B cell (primary cell): ENCODE measurements around the gene KANTR. TPM values are rescaled to one million over a fixed set of nuclear protein-coding genes. Genes with fewer than 3 reads are reported as not detected.

Source experiments
- ATAC-seq: fragments of 200-7000 bp; cut with Tn5 transposase; one replicate; pipeline ENCODE4 v1.10.0; 2021; ENCODE audit warnings: low read depth, mild to moderate bottlenecking, moderate number of reproducible peaks, moderate library complexity
- CTCF ChIA-PET: fragments of 350-600 bp; sonication (Branson Sonifier 250); formaldehyde crosslinking; loops from one replicate; lab custom pipeline; 2021; ENCODE audit warnings: antibody characterized with exemption, inconsistent platforms; lab: Charles Lee
- POLR2A ChIA-PET: fragments of 350-600 bp; sonication (Branson Sonifier 250); formaldehyde crosslinking; loops from one replicate; lab custom pipeline; 2021; ENCODE audit warnings: antibody characterized with exemption; lab: Charles Lee
- DNase-seq: peaks from one replicate; pipeline ENCODE4 v3.0.0; 2013
- H2AFZ ChIP-seq: 2 replicates; pipeline ENCODE4 v1.6.1; 2012; ENCODE audit warnings: mild to moderate bottlenecking, low read depth, low read length; ENCODE audit not compliant: insufficient read depth, poor library complexity, severe bottlenecking
- H3K27ac ChIP-seq, 2 donors: 1 replicate in 1 of 2; 2 replicates in 1 of 2; pipeline ENCODE4 v1.5.1; 2012 to 2013; ENCODE audit warnings: low read length in 2 of 2, mild to moderate bottlenecking in 2 of 2, moderate library complexity in 1 of 2
- H3K27me3 ChIP-seq, 4 experiments: fragments of 200-600 bp in 1 of 4; sonication (generic) in 1 of 4; replicated peaks in 1 of 4; 1 replicate in 2 of 4; 2 replicates in 2 of 4; pipeline versions ENCODE4 v1.6.1 to v1.7.0; 2013 to 2016; ENCODE audit warnings: low read length in 3 of 4, mild to moderate bottlenecking in 2 of 4, mixed read lengths in 1 of 4, moderate library complexity in 1 of 4; ENCODE audit not compliant: insufficient read depth in 4 of 4, control insufficient read depth in 3 of 4; ENCODE audit errors: control extremely low read depth in 1 of 4
- H3K36me3 ChIP-seq, 2 experiments: replicated peaks in 1 of 2; 1 replicate in 1 of 2; 2 replicates in 1 of 2; pipeline versions ENCODE4 v1.6.1 to v1.7.1; 2013; ENCODE audit warnings: low read length in 1 of 2; ENCODE audit not compliant: insufficient read depth in 2 of 2, control insufficient read depth in 1 of 2; ENCODE audit errors: control extremely low read depth in 1 of 2, extremely low read depth in 1 of 2
- H3K4me1 ChIP-seq, 2 donors: fragments of 200-600 bp in 1 of 2; sonication (generic) in 1 of 2; 1 replicate in 1 of 2; 2 replicates in 1 of 2; pipeline versions ENCODE4 v1.5.1 to v1.6.1; 2013 to 2017; ENCODE audit warnings: low read length in 2 of 2; ENCODE audit not compliant: control insufficient read depth in 2 of 2, insufficient read depth in 2 of 2
- H3K4me2 ChIP-seq: replicated peaks from 2 replicates; pipeline ENCODE3; 2012; ENCODE audit warnings: mild to moderate bottlenecking, low read depth, low read length; ENCODE audit not compliant: poor library complexity, severe bottlenecking
- H3K4me3 ChIP-seq, 5 experiments: fragments of 200-600 bp in 1 of 5; sonication (generic) in 1 of 5; 1 replicate in 3 of 5; 2 replicates in 2 of 5; pipeline versions ENCODE4 v1.5.1 to v1.7.0; 2011 to 2016; ENCODE audit warnings: low read length in 4 of 5, mild to moderate bottlenecking in 4 of 5, low read depth in 2 of 5, control low read depth in 1 of 5, moderate library complexity in 1 of 5; ENCODE audit not compliant: insufficient read depth in 1 of 5; ENCODE audit errors: control extremely low read depth in 1 of 5, extremely low read depth in 1 of 5
- H3K79me2 ChIP-seq: fragments of 200-600 bp; sonication (generic); one replicate; pipeline ENCODE4 v1.6.0; 2016; ENCODE audit warnings: low read length; ENCODE audit not compliant: control insufficient read depth, insufficient read depth
- H3K9ac ChIP-seq: fragments of 200-600 bp; sonication (generic); 2 replicates; pipeline ENCODE4 v1.6.1; 2017; ENCODE audit warnings: mild to moderate bottlenecking, low read length, moderate library complexity
- H3K9me3 ChIP-seq, 3 donors: one replicate each; pipeline versions ENCODE4 v1.6.1 to v1.7.1; 2013; ENCODE audit warnings: low read length in 2 of 3; ENCODE audit not compliant: control insufficient read depth in 2 of 3, insufficient read depth in 1 of 3; ENCODE audit errors: control extremely low read depth in 1 of 3
- H4K20me1 ChIP-seq: 2 replicates; pipeline ENCODE4 v1.6.0; 2012; ENCODE audit warnings: mild to moderate bottlenecking, low read length; ENCODE audit not compliant: insufficient read depth, control insufficient read depth, poor library complexity, severe bottlenecking
- H3K27ac Mint-ChIP-seq: one replicate; pipeline ENCODE4 v1.8.0; 2021; ENCODE audit warnings: mixed read lengths
- H3K27me3 Mint-ChIP-seq: one replicate; pipeline ENCODE4 v1.8.0; 2021; ENCODE audit warnings: mixed read lengths
- H3K4me1 Mint-ChIP-seq: one replicate; pipeline ENCODE4 v1.8.0; 2021; ENCODE audit warnings: mixed read lengths
- H3K4me3 Mint-ChIP-seq: one replicate; pipeline ENCODE4 v1.8.0; 2021; ENCODE audit warnings: mixed read lengths
- H3K9me3 Mint-ChIP-seq: one replicate; pipeline ENCODE4 v1.8.0; 2022; ENCODE audit warnings: mixed read lengths; ENCODE audit not compliant: insufficient read depth
- CTCF ChIP-seq: fragments of 200-600 bp; IDR thresholded peaks from one replicate; pipeline ENCODE4 v1.8.0; 2022; ENCODE audit warnings: antibody characterized with exemption, mild to moderate bottlenecking
- EZH2 ChIP-seq: IDR thresholded peaks from 2 replicates; pipeline ENCODE4 v1.6.1; 2012; ENCODE audit warnings: borderline replicate concordance, low read depth, mild to moderate bottlenecking, moderate library complexity, low read length; ENCODE audit not compliant: insufficient read depth, poor library complexity, severe bottlenecking
- WGBS: methylation state at CpG from one replicate; pipeline ENCODE4 v1.1.5; 2013; ENCODE audit warnings: missing lambda C conversion rate; ENCODE audit not compliant: insufficient coverage; 5-methylcytosine and 5-hydroxymethylcytosine counted together
- intact Hi-C: fragments of 100-400 bp; cut with micrococcal nuclease; formaldehyde crosslinking; loops from one replicate; pipeline ENCODE4 v1.10.0; 2022
- polyA plus RNA-seq: library from polyadenylated mRNA; depleted of rRNA; stranded (reverse); fragments of >200 nt; gene quantifications from 2 replicates; pipeline ENCODE4 v1.2.3, GENCODE V29; 2012
- total RNA-seq, 2 donors: library from RNA; stranded (reverse); fragments of 120-200 nt in 1 of 2; gene quantifications; 1 replicate in 1 of 2; 2 replicates in 1 of 2; pipeline versions ENCODE4 v1.2.3 to v1.2.4, GENCODE V29; 2013 to 2022

KANTR gene
- total and polyA plus RNA-seq, 2 donors (not counting 1 experiment from before 2014, with no cell fraction given) = 6.7 to 26.8 TPM

- ATAC-seq = no peak
- H3K4me1 Mint-ChIP-seq = peaks cover 30% of the 10 kb centered on the region
- Histone ChIP-seq H3K9ac (no peak overlapping the region), H3K27me3 (no peaks in the 10 kb centered on the region), H3K9me3 (no peaks in the 10 kb centered on the region), H3K36me3 (peaks cover 0 to 9% of the 10 kb centered on the region in 2 experiments), H3K4me2 (no peak overlapping the region), H4K20me1 (no peaks in the 10 kb centered on the region), H3K79me2 (peaks cover 6% of the 10 kb centered on the region), H3K4me1 (peaks cover 6 to 23% of the 10 kb centered on the region in 2 donors), H2AFZ (no peak overlapping the region), H3K4me3 (no peak overlapping the region), H3K27ac (no peak overlapping the region)
- no peaks in the 10 kb centered on the region for H3K9me3 Mint-ChIP-seq
- H3K27ac Mint-ChIP-seq = no peak overlapping the region
- DNase-seq = no peak
- 100% methylated on average over 1 of the region's 2 CpGs for WGBS
- CTCF ChIA-PET = interaction anchor here (5.8 kb wide), 1 partner anchor 20 kb away, joined by 39 read pairs; no protein-coding TSS in a partner anchor
- no peak overlapping the region for H3K4me3 Mint-ChIP-seq
- no peak for TF ChIP-seq EZH2
- no peak for TF ChIP-seq CTCF
- POLR2A ChIA-PET = no interaction called here
- no peaks in the 10 kb centered on the region for H3K27me3 Mint-ChIP-seq
- intact Hi-C loops = loop anchor here (10.0 kb wide), 1 partner anchor 953 kb away; the partner anchor contains the start of gene PHF8
Measured at GRCh38 chrX:53091354-53091753, 2.6 kb upstream of the KANTR start.

GRCh38 chrX:53093177-53093655 lies 726 bp upstream of the KANTR start:
- no peaks in the 10 kb centered on the region for H3K27me3 Mint-ChIP-seq
- ATAC-seq (peak; percentile 48), DNase-seq (peak; percentile 77)
- CTCF ChIA-PET = no interaction called here
- peak overlapping the region; percentile 43 to 49 for H3K27ac ChIP-seq
- H3K4me2 ChIP-seq = peak overlapping the region; percentile 79
- H3K9me3 Mint-ChIP-seq = no peaks in the 10 kb centered on the region
- H3K79me2 ChIP-seq = peaks cover 6% of the 10 kb centered on the region
- H3K27me3 ChIP-seq = no peaks in the 10 kb centered on the region
- H3K4me1 ChIP-seq = peaks cover 6 to 20% of the 10 kb centered on the region in 2 donors
- no peak for TF ChIP-seq EZH2
- TF ChIP-seq CTCF = peak; percentile 51
- POLR2A ChIA-PET = interaction anchor here (1.0 kb wide), 1 partner anchor 11 kb away, joined by 3 read pairs; the partner anchor contains the start of gene TSPYL2
- H3K4me1 Mint-ChIP-seq = peaks cover 23% of the 10 kb centered on the region
- H3K27ac Mint-ChIP-seq = peak overlapping the region; percentile 91
- peak overlapping the region; percentile 66 for H3K9ac ChIP-seq
- peak overlapping the region; percentile 91 for H3K4me3 Mint-ChIP-seq
- peak overlapping the region; percentile 51 to 72 (median 68) for H3K4me3 ChIP-seq
- no peaks in the 10 kb centered on the region for H3K36me3 ChIP-seq
- peak overlapping the region; percentile 86 for H2AFZ ChIP-seq
- H4K20me1 ChIP-seq = no peaks in the 10 kb centered on the region
- no peaks in the 10 kb centered on the region for H3K9me3 ChIP-seq
- intact Hi-C loops = loop anchor here (1.0 to 10.0 kb wide), 4 partner anchors 11 to 952 kb away; partner anchors contain the start of genes PHF8 and TSPYL2
- WGBS = no CpG with 5 or more reads among the region's 16 CpGs
